HG03175 (cell line): ENCODE measurements around the gene NELFA.

Experiments used
- ATAC-seq: cut with Tn5 transposase; IDR thresholded peaks from one replicate; pipeline ENCODE4 v1.9.1; 2021; ENCODE audit warnings: mild to moderate bottlenecking, moderate library complexity; ENCODE audit not compliant: unreplicated experiment

Gene NELFA

DNA sequence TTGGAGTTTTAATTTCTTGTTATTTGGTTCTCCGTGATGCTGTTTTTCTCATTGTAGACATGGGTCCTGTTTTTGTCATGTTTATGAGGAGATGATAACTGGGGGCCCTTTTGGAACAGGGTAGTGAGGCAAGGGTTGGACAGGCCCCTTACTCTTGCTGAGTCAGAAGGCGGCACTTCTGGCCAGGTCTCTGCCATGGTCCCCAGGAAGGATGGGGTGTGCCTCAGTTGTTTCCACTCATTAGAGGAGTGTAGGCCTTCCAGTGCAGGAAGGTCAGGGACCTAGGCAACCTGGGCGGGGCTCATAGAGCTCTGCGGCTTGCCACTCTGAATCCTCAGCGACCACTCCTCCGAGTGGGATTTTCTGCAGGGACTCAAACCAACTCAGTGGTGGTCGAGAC is 68.2 kb downstream of the NELFA start:
- ATAC-seq: no peak

DNA sequence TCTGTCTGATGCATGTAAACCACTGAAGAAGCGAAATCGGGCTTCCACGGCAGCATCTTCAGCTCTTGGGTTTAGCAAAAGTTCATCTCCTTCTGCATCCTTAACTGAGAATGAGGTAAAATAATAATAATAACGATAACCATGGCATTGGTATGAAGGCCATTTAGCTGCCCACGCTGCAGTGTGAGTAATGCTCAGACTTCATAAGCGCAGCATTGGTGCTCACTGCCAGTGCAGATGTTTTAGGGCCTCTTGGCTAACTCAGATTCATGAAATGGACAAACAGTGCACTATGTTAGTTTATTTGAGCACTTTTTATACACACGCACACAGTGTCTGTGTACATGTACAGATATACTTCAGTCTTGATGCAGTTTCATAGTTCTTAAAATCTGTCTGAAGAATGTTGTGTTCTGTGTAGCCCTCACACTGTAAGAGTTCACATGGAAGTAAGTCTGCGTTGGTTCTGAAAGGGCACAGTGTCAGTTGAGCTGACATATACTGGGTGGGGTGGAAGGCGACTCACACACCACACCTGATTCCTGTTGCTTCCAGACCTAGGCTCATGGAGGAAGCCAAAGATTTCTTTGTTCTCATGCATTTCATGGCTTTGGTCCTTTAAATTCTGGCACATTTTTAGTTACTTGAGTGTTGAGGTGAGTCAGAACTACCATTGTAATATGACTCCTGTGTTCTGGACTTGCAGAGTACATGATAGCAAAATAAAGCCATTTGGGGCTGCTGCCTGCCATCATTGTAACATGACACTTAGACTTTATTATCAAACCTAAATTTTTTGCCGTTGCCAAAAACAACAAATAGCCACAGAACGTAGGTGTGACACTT is 68.9 kb downstream of the NELFA start:
- no peak for ATAC-seq

DNA sequence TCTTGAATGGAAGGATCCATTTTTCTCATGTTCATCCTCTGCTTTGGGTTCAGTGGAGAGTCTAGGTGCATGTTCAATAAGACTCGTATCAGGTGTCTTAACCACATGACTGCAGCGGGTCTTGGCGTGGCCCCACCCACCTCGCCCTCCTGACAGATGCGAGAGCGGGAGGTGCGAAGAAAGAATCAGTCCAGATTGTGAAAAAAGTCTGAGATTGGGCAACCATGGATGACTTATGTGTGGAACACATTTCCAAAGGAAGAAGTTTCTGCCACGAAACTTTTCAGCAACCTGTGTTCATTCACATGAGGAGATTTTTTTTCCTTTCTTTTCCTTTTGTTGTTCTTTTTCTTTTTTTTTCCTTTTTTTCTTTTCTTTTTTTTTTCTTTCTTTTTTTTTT is 70.7 kb downstream of the NELFA start:
- ATAC-seq: no peak

DNA sequence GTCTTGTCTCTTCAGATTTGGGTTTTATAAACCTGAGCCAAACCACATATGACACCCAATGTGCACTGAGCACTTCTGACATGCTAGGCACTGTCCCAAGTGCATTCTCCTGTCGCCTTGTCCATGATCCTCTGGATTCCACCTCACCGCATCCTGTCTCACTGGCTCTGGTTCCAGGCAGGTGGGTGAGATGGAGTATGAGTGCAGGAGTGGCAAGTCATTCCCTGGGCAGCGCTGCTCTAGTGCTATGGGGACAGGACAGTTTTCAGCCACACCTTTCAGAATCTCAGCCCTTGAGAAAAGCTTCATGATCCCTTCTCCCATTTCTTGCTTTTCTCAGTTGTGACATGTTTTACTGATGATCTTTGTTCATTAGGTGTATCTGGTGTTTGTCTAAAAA is 71.2 kb downstream of the NELFA start:
- no peak for ATAC-seq

DNA sequence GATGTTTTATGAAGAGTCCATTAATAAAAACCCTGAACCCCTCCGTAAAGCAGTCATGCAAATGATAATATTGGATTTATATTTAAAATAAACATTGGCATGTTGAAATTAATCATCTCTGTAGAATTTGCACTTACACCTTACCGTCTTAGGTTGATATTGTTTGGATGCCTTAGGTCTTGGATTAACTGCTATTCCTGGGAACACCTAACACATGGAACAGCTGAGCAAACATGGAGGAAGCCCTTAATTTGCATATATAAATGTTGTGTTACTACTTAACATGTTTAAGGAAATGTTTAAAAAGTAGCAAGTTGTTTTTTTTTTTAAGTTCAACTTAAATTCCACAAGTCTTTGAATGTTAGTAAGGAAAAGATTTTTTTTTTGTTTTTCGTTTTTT is 75.1 kb downstream of the NELFA start:
- no peak for ATAC-seq

DNA sequence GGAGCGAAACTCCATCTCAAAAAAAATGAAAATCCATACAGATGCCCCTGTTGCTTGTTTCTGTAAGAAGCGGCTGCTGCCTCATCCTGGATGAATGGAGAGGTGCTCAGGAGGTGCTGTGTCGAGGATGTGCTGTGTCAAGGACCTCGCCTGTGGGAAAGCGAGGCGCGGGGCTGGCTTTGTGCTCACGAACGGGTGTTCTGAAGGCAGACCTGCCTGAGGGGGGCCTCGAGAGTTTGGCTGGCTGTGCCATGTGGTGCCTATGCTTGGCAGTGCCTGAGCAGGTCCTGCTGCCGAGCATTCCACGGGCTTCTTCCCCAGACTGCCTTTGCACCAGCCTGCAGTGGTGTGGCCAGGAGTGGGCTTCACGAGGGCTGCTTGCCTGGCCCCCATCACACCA is 76.0 kb downstream of the NELFA start:
- no peak for ATAC-seq
